Femur (tissue), 1 donor: ENCODE measurements around the gene EVPL.
"Not testable (repeated sequence)": the region's sequence is repeated elsewhere in the genome, so short reads cannot be mapped to it uniquely, and the experiment has no call there.

ENCODE experiments used
- DNase-seq: peaks from one replicate; pipeline ENCODE4 v3.0.0-alpha.2; 2017

The EVPL gene

DNA sequence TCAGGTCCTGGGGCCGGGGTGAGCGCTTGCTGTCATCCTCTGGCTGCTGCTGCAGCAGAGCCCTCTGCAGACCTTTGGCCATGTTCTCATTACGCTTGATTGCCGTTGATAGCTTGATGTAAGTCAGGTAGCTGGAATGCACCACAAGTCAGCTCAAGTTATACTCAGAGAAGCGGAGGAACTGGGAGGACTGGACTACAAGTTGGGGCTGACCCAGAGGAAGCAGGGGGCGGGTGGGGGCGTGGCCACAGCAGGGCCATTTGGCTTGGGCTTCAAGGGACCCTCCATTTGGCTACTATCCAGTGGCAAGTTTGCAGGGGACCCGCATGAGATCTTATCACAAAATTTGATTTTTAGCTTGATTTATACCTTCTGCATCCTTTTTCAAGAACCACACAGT lies 19.0 kb upstream of the EVPL start:
- no peak for DNase-seq

- DNase-seq: not testable (repeated sequence)
Measured at GRCh38 chr17:76044475-76045007, 17.4 kb upstream of the EVPL start.

GRCh38 chr17:76042868-76043267 lies 15.8 kb upstream of the EVPL start:
- DNase-seq: not testable (repeated sequence)

DNA sequence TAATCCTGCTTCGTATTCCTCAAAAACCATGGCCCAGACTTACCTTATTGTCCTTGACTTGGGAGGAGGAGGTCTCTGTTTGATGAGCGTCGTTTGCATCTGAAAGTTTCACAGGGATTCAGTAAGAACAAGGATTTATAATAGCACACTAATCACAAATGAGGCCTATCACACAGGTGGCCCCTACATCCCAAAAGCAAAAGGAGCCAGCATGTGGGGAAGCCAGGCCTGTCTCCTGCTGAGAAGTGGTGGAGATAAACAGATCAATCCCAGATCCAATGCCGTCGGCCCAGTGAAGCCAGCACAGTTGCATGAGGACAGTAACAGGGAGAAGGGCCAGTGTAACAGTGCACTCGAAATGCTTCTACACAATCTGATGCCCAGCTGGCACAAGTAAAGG lies 13.3 kb upstream of the EVPL start:
- no peak for DNase-seq

GRCh38 chr17:76039121-76039520 lies 12.0 kb upstream of the EVPL start:
- no peak for DNase-seq

DNA sequence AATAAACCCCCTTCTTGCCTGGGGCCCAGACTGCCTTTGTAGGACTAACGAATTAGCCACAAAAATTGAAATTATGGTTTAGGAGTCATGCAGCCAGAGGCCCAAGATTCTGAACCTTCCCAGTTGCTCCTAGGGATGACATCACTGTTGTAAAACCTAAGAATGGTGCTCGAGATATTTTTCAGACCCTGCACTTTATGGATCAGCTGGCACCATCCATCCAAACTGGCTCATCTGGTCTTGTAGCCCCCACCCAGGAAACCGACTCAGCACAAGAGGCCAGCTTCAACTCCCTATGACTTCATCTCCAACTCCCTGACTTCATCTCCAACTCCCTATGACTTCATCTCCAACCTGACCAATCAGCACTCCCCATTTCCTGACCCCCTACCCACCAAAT lies 10.9 kb upstream of the EVPL start:
- no peak for DNase-seq

DNA sequence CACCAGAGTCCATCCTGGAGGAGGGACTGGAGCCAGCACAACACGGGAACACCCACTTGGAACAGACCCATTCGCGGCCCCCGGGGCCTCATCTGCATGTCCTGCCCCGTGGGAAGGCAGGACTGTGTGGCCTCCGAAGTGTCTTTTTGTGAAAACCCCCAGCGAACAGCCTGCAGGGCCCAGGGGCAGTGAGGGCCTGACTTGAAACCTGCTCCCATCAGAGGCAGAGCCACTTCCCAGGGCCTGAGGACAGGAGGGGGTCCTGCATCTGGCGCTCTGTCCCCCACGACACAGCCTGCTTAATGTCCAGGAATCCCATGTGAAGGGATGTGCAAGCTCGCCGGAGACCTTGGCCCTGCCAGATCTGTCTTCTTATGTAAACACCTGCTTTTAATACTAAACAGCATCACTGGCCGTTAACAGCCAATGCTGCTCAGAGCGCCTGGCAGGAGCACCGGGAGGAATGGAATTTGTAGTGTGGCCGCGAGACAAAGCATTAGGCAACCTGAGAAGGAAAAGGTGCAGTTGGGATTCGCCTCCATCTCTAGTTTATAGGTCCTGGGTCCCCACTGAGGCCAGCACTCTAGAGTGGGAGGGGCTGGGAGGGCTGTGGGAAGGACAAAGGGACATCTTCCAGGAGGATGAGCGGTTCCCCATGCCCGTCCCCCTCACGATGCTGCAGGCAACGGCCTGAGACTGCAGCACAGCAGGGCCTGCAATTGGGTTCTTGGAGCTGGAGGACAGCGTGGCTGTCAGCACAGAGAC lies 9.6 kb upstream of the EVPL start:
- DNase-seq: no peak

DNA sequence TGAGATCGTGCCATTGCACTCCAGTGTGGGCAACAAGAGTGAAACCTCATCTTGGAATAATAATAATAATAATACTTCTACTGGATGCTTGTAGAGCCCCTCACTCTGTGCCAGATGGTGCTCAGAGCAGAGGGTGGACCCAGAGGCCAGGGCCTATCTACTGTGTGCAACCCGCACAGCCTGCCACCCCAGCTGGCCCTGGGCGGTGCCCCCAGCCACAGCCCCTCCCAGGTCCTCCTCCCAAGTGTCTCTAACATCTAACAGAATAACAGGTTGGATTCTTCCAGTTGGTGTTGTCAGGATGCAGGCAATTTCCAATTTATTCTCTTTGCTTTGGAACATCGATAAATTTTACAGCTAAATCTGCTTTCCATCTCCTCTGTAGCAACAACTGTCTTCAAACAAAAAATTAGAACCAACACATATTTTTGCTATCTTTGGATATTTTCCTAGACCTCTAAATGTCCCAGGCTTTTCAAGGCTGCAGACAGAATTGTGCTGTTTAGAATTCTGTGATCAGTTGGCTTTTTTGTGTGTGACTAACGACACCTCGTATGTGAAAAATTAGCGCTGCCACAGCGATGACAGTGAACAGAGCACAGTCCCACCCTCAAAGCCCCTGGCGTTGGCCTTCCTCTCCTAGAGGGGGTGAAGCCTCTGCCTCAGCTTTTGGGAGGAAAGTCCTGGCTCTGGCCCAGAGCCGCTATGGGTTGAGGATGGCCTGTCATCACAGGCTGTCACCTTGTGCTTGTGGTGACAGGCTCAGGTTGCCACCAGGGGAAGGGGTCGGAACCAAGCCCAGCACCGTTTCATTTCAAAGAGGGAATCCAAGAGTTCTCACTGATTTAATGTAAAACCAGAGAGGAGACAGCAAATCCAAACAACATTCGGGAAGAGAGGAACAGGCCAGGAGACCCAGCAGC lies 7.6 kb upstream of the EVPL start:
- DNase-seq: no peak

GRCh38 chr17:76033139-76033538 lies 6.0 kb upstream of the EVPL start:
- DNase-seq: no peak

- DNase-seq: no peak
Measured at GRCh38 chr17:76032780-76033108, 5.6 kb upstream of the EVPL start.

GRCh38 chr17:76032073-76032779 lies 5.1 kb upstream of the EVPL start:
- DNase-seq: no peak

- DNase-seq: no peak
Measured at GRCh38 chr17:76026714-76027158, 370 bp downstream of the EVPL start.

DNA sequence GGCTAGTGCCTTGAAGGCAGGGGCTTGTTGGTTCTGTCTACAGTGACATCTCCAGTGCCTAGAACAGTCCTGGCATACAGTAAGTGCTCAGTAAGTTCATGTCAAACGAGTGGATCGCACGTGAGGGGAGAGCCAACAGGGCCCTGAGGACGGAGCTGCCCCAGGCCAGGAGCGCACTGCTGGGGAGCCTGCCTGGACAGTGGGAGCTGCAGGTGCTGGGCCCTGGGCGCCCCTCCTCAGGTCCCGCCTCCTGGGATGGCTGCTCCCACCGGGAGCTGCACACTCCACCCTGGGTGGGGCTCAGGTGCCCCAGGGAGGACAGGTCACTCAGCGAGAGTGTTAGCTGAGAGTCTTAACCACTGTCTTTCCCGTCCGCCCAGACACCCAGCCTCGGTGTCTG lies 1.8 kb downstream of the EVPL start:
- DNase-seq: no peak

DNA sequence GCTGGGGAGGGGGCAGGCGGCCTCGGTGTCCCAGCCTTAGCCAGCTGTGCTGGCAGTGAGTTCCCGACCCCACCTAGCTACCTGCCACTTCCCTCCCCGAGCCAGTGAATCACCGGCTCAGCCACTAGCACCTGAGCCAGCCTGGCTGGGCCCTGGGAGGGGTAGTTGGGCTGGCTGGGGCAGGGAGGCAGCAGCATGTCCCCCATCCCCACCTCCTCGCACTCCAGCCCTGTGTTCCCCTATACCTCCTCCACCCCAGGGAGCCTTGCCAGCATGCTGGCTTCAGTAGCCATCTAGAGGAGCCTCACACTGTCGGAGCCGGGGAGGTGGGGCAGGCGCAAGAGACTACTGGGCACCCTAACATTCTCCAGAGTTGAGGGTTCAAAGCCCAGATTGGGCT lies 2.8 kb downstream of the EVPL start:
- no peak for DNase-seq

DNA sequence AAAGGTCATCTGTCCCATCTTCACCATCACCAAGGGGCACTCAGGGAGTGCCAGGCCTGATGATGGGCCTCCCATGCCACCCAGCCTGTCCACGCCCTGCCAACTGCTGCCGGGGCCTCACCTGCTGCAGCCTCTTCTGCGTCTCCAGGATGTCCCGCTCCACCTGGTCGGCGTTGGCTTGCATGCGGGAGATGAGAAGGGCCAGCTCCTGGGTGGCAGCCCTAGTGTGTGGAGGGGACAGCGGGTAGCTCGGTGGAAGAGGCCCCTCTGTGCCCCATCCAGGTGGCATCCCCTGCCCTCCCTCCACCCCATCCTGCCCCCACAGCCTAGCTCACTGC lies 3.2 kb downstream of the EVPL start:
- DNase-seq: no peak

GRCh38 chr17:76022973-76023899 lies 3.9 kb downstream of the EVPL start:
- no peak for DNase-seq

DNA sequence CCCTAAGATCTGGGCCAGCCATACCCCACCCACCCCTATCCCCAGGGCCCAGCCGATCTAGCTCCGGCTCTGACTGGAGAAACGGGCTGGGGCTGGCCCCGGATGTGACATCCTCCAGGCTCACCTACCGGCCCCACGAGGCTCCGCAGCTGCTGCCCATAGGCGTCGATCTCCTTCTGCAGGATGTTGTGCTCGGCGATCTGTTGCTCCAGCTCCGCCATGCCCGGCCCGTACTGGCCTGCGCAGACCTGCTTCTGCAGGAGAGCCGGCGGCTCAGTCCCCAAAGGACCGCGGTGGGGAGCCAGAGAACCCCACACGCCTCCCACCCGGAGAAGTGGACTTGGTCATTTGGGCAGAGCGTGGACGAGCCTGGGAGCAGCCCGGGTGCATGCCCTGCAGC lies 4.8 kb downstream of the EVPL start:
- no peak for DNase-seq

DNA sequence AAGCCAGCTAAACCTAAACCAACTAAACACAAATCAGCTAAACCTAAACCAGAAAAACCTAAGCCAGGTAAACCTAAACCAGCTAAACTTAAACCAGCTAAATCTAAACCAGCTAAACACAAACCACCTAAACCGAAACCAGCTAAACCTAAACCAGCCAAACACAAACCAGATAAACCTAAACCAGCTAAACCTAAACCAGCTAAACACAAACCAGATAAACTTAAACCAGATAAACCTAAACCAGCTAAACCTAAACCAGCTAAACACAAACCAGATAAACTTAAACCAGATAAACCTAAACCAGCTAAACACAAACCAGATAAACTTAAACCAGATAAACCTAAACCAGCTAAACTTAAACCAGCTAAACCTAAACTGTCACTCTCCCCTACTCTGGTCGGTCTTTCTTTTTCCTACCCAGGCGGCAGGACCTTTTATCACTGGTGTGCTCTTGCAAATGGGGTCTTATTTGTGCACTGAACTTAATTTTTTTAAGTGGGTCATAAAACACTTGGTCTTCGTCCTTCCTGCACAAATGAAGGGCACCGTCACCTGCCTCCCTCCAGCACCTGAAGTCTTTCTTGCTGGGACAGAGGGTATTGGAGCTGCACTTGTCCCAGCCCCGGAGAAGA lies 7.2 kb downstream of the EVPL start:
- DNase-seq: no peak

DNA sequence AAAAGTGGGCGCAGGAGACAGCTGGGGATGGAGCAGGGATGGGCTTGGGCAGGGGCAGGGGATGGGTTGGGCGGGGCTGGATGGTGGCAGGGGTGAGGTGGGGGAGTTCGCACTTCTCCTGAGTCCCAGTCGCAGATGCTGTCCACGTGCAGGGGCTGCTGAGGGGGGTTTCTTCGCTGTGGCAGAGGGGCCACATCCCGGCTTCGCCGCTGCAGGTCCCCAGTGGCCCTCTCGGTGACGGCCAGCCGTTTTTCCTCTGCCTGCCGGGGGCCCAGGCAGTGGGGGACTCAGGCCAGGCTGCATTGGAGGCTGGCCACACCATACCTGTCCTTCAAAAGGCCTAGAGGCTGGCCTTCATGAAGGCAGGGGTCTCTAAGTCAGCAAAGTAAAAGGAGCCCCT lies 8.3 kb downstream of the EVPL start:
- no peak for DNase-seq

DNA sequence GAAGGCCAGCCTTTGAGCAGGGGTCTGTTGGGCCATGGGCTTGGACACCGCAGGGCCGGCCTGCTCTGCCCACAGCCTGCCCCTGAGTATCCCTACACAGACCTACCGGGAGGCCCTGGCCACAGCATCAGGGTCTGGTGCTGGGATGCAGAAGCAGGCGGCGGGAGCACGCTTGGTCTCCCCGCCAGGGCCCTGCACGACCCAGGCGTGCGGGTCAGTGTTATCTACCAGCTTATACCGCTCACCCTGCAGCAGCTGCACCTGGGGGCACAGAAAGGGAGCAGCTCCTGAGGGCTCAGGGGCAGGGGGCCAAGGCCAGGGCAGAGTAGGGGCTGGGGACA lies 8.8 kb downstream of the EVPL start:
- no peak for DNase-seq

- no peak for DNase-seq
Measured at GRCh38 chr17:76017481-76018339, 9.4 kb downstream of the EVPL start.
